A549 (cell line): Measurements from ENCODE around the gene KIF2A. TPM values are rescaled to one million over a fixed set of nuclear protein-coding genes. Genes with fewer than 3 reads are reported as not detected.

ENCODE experiments used
- ATAC-seq, 2 experiments: fragments of 200-7000 bp in 1 of 2; fragments of >200 bp in 1 of 2; cut with Nextera tagmentation in 1 of 2; cut with Tn5 transposase in 1 of 2; 3 replicates each; pipeline versions ENCODE4 v1.8.0 to v1.9.1; 2018 to 2020; ENCODE audit warnings: mild to moderate bottlenecking in 1 of 2, moderate library complexity in 1 of 2
- CTCF ChIA-PET: fragments of 300-600 bp; sonication (Branson Sonifier 250); formaldehyde crosslinking; extraction: SDS; loops from one replicate; lab custom pipeline; 2021; ENCODE audit warnings: antibody characterized with exemption, inconsistent platforms; lab: Yijun Ruan, JAX
- POLR2A ChIA-PET: fragments of 350-600 bp; formaldehyde crosslinking; extraction: SDS; loops from one replicate; lab custom pipeline; 2021; ENCODE audit warnings: antibody characterized with exemption, inconsistent platforms; lab: Yijun Ruan, JAX
- DNase-seq, 2 experiments: peaks; one replicate each; pipeline versions ENCODE4 v3.0.0 to v3.0.0-alpha.2; 2011 to 2016; ENCODE audit warnings: low read depth in 1 of 2, low spot score in 1 of 2
- FAIRE-seq: peaks from 2 replicates; lab custom pipeline; 2011; peaks lifted over from hg19 to GRCh38; lab: Jason Lieb, UNC
- H3K27ac ChIP-seq, 2 experiments: fragments of >200 bp; sonication (Bioruptor Twin); formaldehyde crosslinking; 3 replicates each; pipeline ENCODE4 v1.5.1; 2016 to 2017
- H3K4me1 ChIP-seq: fragments of >200 bp; sonication (Bioruptor Twin); formaldehyde crosslinking; 3 replicates; pipeline ENCODE4 v1.6.1; 2016
- H3K4me2 ChIP-seq: fragments of >200 bp; sonication (Bioruptor Twin); formaldehyde crosslinking; 3 replicates; pipeline ENCODE4 v1.6.1; 2016
- H3K4me3 ChIP-seq: fragments of >200 bp; sonication (Bioruptor Twin); formaldehyde crosslinking; 3 replicates; pipeline ENCODE4 v1.5.1; 2016
- H3K9me3 ChIP-seq: fragments of >200 bp; sonication (Bioruptor Twin); formaldehyde crosslinking; 3 replicates; pipeline ENCODE4 v1.6.1; 2016
- CBX2 ChIP-seq: fragments of 200-600 bp; sonication (generic); IDR thresholded peaks from 2 replicates; pipeline ENCODE4 v1.6.1; 2016; ENCODE audit warnings: low read depth, mild to moderate bottlenecking, borderline replicate concordance
- CHD4 ChIP-seq: fragments of 200-600 bp; sonication (generic); IDR thresholded peaks from 2 replicates; pipeline ENCODE4 v1.6.1; 2016; ENCODE audit warnings: antibody characterized with exemption, mild to moderate bottlenecking, borderline replicate concordance
- EHF ChIP-seq: fragments of 250-450 bp; sonication (Bioruptor Pico); IDR thresholded peaks from 2 replicates; pipeline ENCODE4 v1.5.0; 2020; ENCODE audit warnings: mild to moderate bottlenecking
- FOSB ChIP-seq: fragments of 250-450 bp; sonication (Bioruptor Pico); IDR thresholded peaks from 2 replicates; pipeline ENCODE4 v1.5.0; 2020; ENCODE audit warnings: mild to moderate bottlenecking, moderate library complexity
- FOSL2 ChIP-seq, 2 experiments: fragments of 450-650 bp in 1 of 2; fragments of >200 bp in 1 of 2; sonication (Bioruptor Twin) in 1 of 2; formaldehyde crosslinking; IDR thresholded peaks; 2 replicates each; pipeline versions ENCODE4 v1.5.0 to v1.6.1; 2016 to 2020; ENCODE audit warnings: mild to moderate bottlenecking in 1 of 2, moderate library complexity in 1 of 2
- GATA3 ChIP-seq: IDR thresholded peaks from 2 replicates; pipeline ENCODE4 v1.6.1; 2012; ENCODE audit warnings: borderline replicate concordance
- HOXA7 ChIP-seq: fragments of 250-450 bp; sonication (Bioruptor Pico); IDR thresholded peaks from 2 replicates; pipeline ENCODE4 v1.5.0; 2020; ENCODE audit warnings: mild to moderate bottlenecking, moderate library complexity
- HOXB13 ChIP-seq: fragments of 250-450 bp; sonication (Bioruptor Pico); IDR thresholded peaks from 2 replicates; pipeline ENCODE4 v1.5.0; 2020; ENCODE audit warnings: low read depth, mild to moderate bottlenecking, moderate library complexity
- HOXB5 ChIP-seq: fragments of 250-450 bp; sonication (Bioruptor Pico); IDR thresholded peaks from 2 replicates; pipeline ENCODE4 v1.5.0; 2020; ENCODE audit warnings: mild to moderate bottlenecking, moderate library complexity
- JUNB ChIP-seq: fragments of >200 bp; sonication (Bioruptor Twin); formaldehyde crosslinking; IDR thresholded peaks from 2 replicates; pipeline ENCODE4 v1.6.1; 2016
- KDM1A ChIP-seq: fragments of 200-600 bp; sonication (generic); IDR thresholded peaks from 2 replicates; pipeline ENCODE4 v1.6.1; 2016; ENCODE audit warnings: low read depth, mild to moderate bottlenecking
- MAZ ChIP-seq: fragments of 150-350 bp; IDR thresholded peaks from 2 replicates; pipeline ENCODE4 v1.6.1; 2014; ENCODE audit warnings: antibody characterized with exemption, low read depth, low read length, borderline replicate concordance
- NPAS2 ChIP-seq: fragments of 250-450 bp; sonication (Bioruptor Pico); IDR thresholded peaks from 2 replicates; pipeline ENCODE4 v1.8.0; 2022; ENCODE audit warnings: mild to moderate bottlenecking, moderate library complexity, borderline replicate concordance
- NR3C1 ChIP-seq: fragments of >200 bp; sonication (Bioruptor Twin); formaldehyde crosslinking; IDR thresholded peaks from 3 replicates; pipeline ENCODE4 v1.6.1; 2017
- POLR2A ChIP-seq: IDR thresholded peaks from 2 replicates; pipeline ENCODE4 v1.6.1; 2012; ENCODE audit warnings: mild to moderate bottlenecking, low read length
- POLR2AphosphoS2 ChIP-seq: conservative IDR thresholded peaks from 2 replicates; pipeline ENCODE4 v1.6.1; 2012; ENCODE audit warnings: low read length, improper control_type of control experiment, inconsistent platforms
- RAD21 ChIP-seq, 2 experiments: fragments of >200 bp in 1 of 2; sonication (Bioruptor Twin) in 1 of 2; formaldehyde crosslinking in 1 of 2; IDR thresholded peaks in 1 of 2; conservative IDR thresholded peaks in 1 of 2; 2 replicates in 1 of 2; 3 replicates in 1 of 2; pipeline ENCODE4 v1.6.1; 2012 to 2018; ENCODE audit warnings: inconsistent platforms in 1 of 2
- RARB ChIP-seq: fragments of 250-450 bp; sonication (Bioruptor Pico); IDR thresholded peaks from 2 replicates; pipeline ENCODE4 v1.8.0; 2021; ENCODE audit warnings: mild to moderate bottlenecking, moderate library complexity
- RCOR1 ChIP-seq: fragments of 150-350 bp; IDR thresholded peaks from 2 replicates; pipeline ENCODE4 v1.6.1; 2014; ENCODE audit warnings: antibody characterized with exemption, low read length, low read depth
- SMC3 ChIP-seq: fragments of >200 bp; sonication (Bioruptor Twin); formaldehyde crosslinking; IDR thresholded peaks from 3 replicates; pipeline ENCODE4 v1.6.1; 2018; ENCODE audit warnings: inconsistent platforms
- ZC3H11A ChIP-seq: fragments of 450-650 bp; IDR thresholded peaks from 2 replicates; pipeline ENCODE4 v1.6.1; 2014; ENCODE audit warnings: antibody characterized with exemption, mild to moderate bottlenecking
- ZFP36 ChIP-seq: fragments of 450-650 bp; IDR thresholded peaks from 2 replicates; pipeline ENCODE4 v1.6.1; 2014; ENCODE audit warnings: borderline replicate concordance; ENCODE audit not compliant: partially characterized antibody
- WGBS: methylation state at CpG from one replicate; pipeline ENCODE4 v1.1.6; 2017; ENCODE audit errors: missing lambda C conversion rate; 5-methylcytosine and 5-hydroxymethylcytosine counted together
- polyA plus RNA-seq, 4 experiments: library from polyadenylated mRNA; depleted of rRNA in 3 of 4; stranded (reverse); fragments of >200 nt; fragmentation: RNase III in 1 of 4; extraction: RNeasy Plus Mini Kit Qiagen cat#74134 plus additional on column Dnase treatment in 1 of 4; gene quantifications; 2 replicates in 3 of 4; 3 replicates in 1 of 4; pipeline ENCODE4 v1.2.3, GENCODE V29; 2011 to 2017
- TF ChIP-seq, protein P1 (sequence below): IDR thresholded peaks from 2 replicates; pipeline ENCODE4 v1.6.1; 2012
- TF ChIP-seq, protein P2 (sequence below): fragments of >200 bp; sonication (Bioruptor Twin); formaldehyde crosslinking; IDR thresholded peaks from 3 replicates; pipeline ENCODE4 v1.6.1; 2016

The KIF2A gene
- polyA plus RNA-seq, 2 of the 4 experiments (the other 2 are of a cell fraction), result 44.5 to 68.9 TPM

DNA sequence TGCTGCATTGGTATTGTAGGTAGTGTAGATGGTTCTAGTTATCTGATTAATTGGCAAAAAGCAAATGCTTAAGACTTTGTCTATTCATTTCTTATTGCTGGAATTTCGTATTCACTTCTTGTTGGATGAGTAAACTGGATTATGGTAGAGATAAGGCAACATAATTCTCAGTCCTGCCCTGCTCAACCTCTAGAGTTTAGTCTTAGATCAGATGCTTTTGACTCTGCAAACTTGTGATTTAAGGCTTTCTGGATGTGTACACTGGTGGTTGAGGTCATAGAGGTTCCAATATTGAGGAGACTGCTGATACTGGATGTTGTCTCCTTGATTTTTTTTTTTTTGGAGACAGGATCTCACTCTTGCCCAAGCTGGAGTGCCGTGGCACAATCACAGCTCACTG lies 35.0 kb downstream of the KIF2A start:
- DNase-seq (no peak), FAIRE-seq (no peak), ATAC-seq (no peak)
- POLR2A ChIA-PET, result no interaction called here
- CTCF ChIA-PET, result interaction anchor here (0.8 to 1.6 kb wide), 3 partner anchors 11 to 117 kb away, joined by 3 to 7 read pairs (median 4); no protein-coding TSS in a partner anchor
- no peak for TF ChIP-seq POLR2A
- no peak for TF ChIP-seq MAZ
- no peak for TF ChIP-seq EHF (CRISPR knock-in tag)
- TF ChIP-seq, protein P1, sequence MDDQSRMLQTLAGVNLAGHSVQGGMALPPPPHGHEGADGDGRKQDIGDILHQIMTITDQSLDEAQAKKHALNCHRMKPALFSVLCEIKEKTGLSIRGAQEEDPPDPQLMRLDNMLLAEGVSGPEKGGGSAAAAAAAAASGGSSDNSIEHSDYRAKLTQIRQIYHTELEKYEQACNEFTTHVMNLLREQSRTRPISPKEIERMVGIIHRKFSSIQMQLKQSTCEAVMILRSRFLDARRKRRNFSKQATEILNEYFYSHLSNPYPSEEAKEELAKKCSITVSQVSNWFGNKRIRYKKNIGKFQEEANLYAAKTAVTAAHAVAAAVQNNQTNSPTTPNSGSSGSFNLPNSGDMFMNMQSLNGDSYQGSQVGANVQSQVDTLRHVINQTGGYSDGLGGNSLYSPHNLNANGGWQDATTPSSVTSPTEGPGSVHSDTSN, result no peak
- no peak for TF ChIP-seq ZC3H11A
- no peak for TF ChIP-seq POLR2AphosphoS2
- WGBS, result 94% methylated on average over 2 of the region's 2 CpGs
- Histone ChIP-seq H3K4me3 (no peak overlapping the region), H3K4me2 (no peak overlapping the region), H3K4me1 (peaks cover 4% of the 10 kb centered on the region; the same call in 1 of the 3 replicates), H3K9me3 (no peaks in the 10 kb centered on the region), H3K27ac (no peak overlapping the region)

- no peak for FAIRE-seq
- 94% methylated on average over 4 of the region's 4 CpGs for WGBS
- DNase-seq, result no peak
- no peaks in the 10 kb centered on the region for H3K4me1 ChIP-seq
- no peaks in the 10 kb centered on the region for H3K9me3 ChIP-seq
- TF ChIP-seq JUNB (no peak), NR3C1 (no peak), KDM1A (no peak), HOXA7 (CRISPR knock-in tag) (no peak), RARB (CRISPR knock-in tag) (no peak), CBX2 (no peak), NPAS2 (CRISPR knock-in tag) (no peak), FOSL2 (IDR thresholded peaks at IDR 0.05) (no peak), FOSL2 (CRISPR knock-in tag; IDR thresholded peaks at IDR 0.05) (no peak), RAD21 (conservative IDR thresholded peaks at IDR 0.05 in 1 of 2, IDR thresholded peaks at IDR 0.05 in 1 of 2) (no peak), FOSB (CRISPR knock-in tag) (no peak)
- TF ChIP-seq, protein P1, result no peak
- TF ChIP-seq, all 56 proteins: peak for 0
- no peak overlapping the region for H3K4me2 ChIP-seq
- ATAC-seq, result no peak
- POLR2A ChIA-PET, result no interaction called here
- CTCF ChIA-PET, result interaction anchor here (1.6 kb wide), 1 partner anchor 11 kb away, joined by 7 read pairs; no protein-coding TSS in a partner anchor
- H3K4me3 ChIP-seq, result no peak overlapping the region
- H3K27ac ChIP-seq, result no peak overlapping the region
Observed at GRCh38 chr5:62341783-62342475, 35.9 kb downstream of the KIF2A start.

GRCh38 chr5:62342476-62342837 lies 36.5 kb downstream of the KIF2A start:
- no peaks in the 10 kb centered on the region for H3K9me3 ChIP-seq
- no peak overlapping the region for H3K4me2 ChIP-seq
- no peak for FAIRE-seq
- ATAC-seq, result no peak
- 91% methylated on average over 2 of the region's 2 CpGs for WGBS
- DNase-seq, result no peak
- no peak overlapping the region for H3K27ac ChIP-seq
- ChIA-PET CTCF (interaction anchor here (0.6 kb wide), 1 partner anchor 197 kb away, joined by 3 read pairs; no protein-coding TSS in a partner anchor), POLR2A (no interaction called here)
- no peak overlapping the region for H3K4me3 ChIP-seq
- no peak for TF ChIP-seq CHD4
- no peak for TF ChIP-seq HOXB5 (CRISPR knock-in tag)
- no peak for TF ChIP-seq MAZ
- no peak for TF ChIP-seq SMC3
- TF ChIP-seq ZFP36, result no peak
- no peak for TF ChIP-seq EHF (CRISPR knock-in tag)
- TF ChIP-seq, protein P2, sequence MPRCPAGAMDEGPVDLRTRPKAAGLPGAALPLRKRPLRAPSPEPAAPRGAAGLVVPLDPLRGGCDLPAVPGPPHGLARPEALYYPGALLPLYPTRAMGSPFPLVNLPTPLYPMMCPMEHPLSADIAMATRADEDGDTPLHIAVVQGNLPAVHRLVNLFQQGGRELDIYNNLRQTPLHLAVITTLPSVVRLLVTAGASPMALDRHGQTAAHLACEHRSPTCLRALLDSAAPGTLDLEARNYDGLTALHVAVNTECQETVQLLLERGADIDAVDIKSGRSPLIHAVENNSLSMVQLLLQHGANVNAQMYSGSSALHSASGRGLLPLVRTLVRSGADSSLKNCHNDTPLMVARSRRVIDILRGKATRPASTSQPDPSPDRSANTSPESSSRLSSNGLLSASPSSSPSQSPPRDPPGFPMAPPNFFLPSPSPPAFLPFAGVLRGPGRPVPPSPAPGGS, result no peak
- no peak for TF ChIP-seq POLR2A
- TF ChIP-seq JUNB, result no peak
- TF ChIP-seq RCOR1, result no peak
- no peak for TF ChIP-seq HOXB13 (CRISPR knock-in tag)
- no peak for TF ChIP-seq HOXA7 (CRISPR knock-in tag)
- no peak for TF ChIP-seq GATA3
- H3K4me1 ChIP-seq, result no peaks in the 10 kb centered on the region
